H9 (cell line): ENCODE measurements around the gene KIAA1958. TPM values are rescaled to one million over a fixed set of nuclear protein-coding genes. Genes with fewer than 3 reads are reported as not detected.

Experiments used
- DNase-seq: peaks from one replicate; pipeline ENCODE4 v3.0.0-alpha.2; 2017
- H2AFZ ChIP-seq: one replicate; pipeline ENCODE4 v1.6.1; 2013; ENCODE audit warnings: mild to moderate bottlenecking, low read length, control low read depth, moderate library complexity
- H2AK5ac ChIP-seq: 2 replicates; pipeline ENCODE4 v1.6.1; 2013; ENCODE audit warnings: low read length, control low read depth, mixed read lengths; ENCODE audit not compliant: insufficient read length
- H2BK120ac ChIP-seq: one replicate; pipeline ENCODE4 v1.6.1; 2013; ENCODE audit warnings: low read depth, mild to moderate bottlenecking, low read length, control low read depth, inconsistent platforms; ENCODE audit not compliant: poor library complexity, severe bottlenecking
- H2BK12ac ChIP-seq: 2 replicates; pipeline ENCODE4 v1.6.1; 2013; ENCODE audit warnings: low read length, control low read depth, mixed read lengths, low read depth; ENCODE audit not compliant: insufficient read length
- H2BK15ac ChIP-seq: 2 replicates; pipeline ENCODE4 v1.6.1; 2013; ENCODE audit warnings: low read depth, low read length, control low read depth
- H2BK20ac ChIP-seq: one replicate; pipeline ENCODE4 v1.6.1; 2013; ENCODE audit warnings: low read depth, mild to moderate bottlenecking, low read length, control low read depth, inconsistent platforms; ENCODE audit not compliant: poor library complexity, severe bottlenecking
- H2BK5ac ChIP-seq: 2 replicates; pipeline ENCODE4 v1.6.1; 2013; ENCODE audit warnings: low read length, control low read depth, mixed read lengths; ENCODE audit not compliant: insufficient read length
- H3K14ac ChIP-seq: 2 replicates; pipeline ENCODE4 v1.6.1; 2013; ENCODE audit warnings: low read length, control low read depth; ENCODE audit not compliant: insufficient read depth
- H3K18ac ChIP-seq: 2 replicates; pipeline ENCODE4 v1.6.1; 2013; ENCODE audit warnings: low read depth, mild to moderate bottlenecking, mixed read lengths, low read length, control low read depth; ENCODE audit not compliant: insufficient read length
- H3K23ac ChIP-seq: 2 replicates; pipeline ENCODE4 v1.6.1; 2013; ENCODE audit warnings: low read length, control low read depth, mixed read lengths, low read depth; ENCODE audit not compliant: insufficient read length
- H3K23me2 ChIP-seq: 2 replicates; pipeline ENCODE4 v1.6.1; 2013; ENCODE audit warnings: low read depth, mild to moderate bottlenecking, mixed read lengths, low read length, control low read depth; ENCODE audit not compliant: insufficient read length, poor library complexity, severe bottlenecking
- H3K27ac ChIP-seq: 2 replicates; pipeline ENCODE4 v1.5.1; 2013; ENCODE audit warnings: low read length, control low read depth, mixed read lengths, low read depth; ENCODE audit not compliant: insufficient read length
- H3K27me3 ChIP-seq: 2 replicates; pipeline ENCODE4 v1.6.1; 2013; ENCODE audit warnings: low read length, control low read depth, inconsistent platforms; ENCODE audit not compliant: insufficient read depth
- H3K4ac ChIP-seq: 2 replicates; pipeline ENCODE4 v1.6.1; 2013; ENCODE audit warnings: low read depth, mild to moderate bottlenecking, control low read depth, inconsistent platforms, low read length, moderate library complexity
- H3K4me1 ChIP-seq: 2 replicates; pipeline ENCODE4 v1.6.1; 2013; ENCODE audit warnings: low read length, control low read depth, inconsistent platforms; ENCODE audit not compliant: insufficient read depth
- H3K4me2 ChIP-seq: 2 replicates; pipeline ENCODE4 v1.6.1; 2013; ENCODE audit warnings: low read length, control low read depth, mixed read lengths; ENCODE audit not compliant: insufficient read length, insufficient read depth
- H3K56ac ChIP-seq: 2 replicates; pipeline ENCODE4 v1.6.1; 2013; ENCODE audit warnings: low read depth, mild to moderate bottlenecking, mixed read lengths, low read length, control low read depth; ENCODE audit not compliant: insufficient read length
- H3K79me1 ChIP-seq: 2 replicates; pipeline ENCODE4 v1.6.1; 2013; ENCODE audit warnings: low read depth, mild to moderate bottlenecking, moderate library complexity, low read length, control low read depth, inconsistent platforms; ENCODE audit not compliant: insufficient read depth, poor library complexity, severe bottlenecking
- H3K79me2 ChIP-seq: 2 replicates; pipeline ENCODE4 v1.6.1; 2013; ENCODE audit warnings: low read length, control low read depth, inconsistent platforms; ENCODE audit not compliant: insufficient read depth
- H3K9ac ChIP-seq: 2 replicates; pipeline ENCODE4 v1.6.1; 2013; ENCODE audit warnings: low read length, control low read depth, mixed read lengths; ENCODE audit not compliant: insufficient read length; ENCODE audit errors: extremely low read depth
- H3K9me3 ChIP-seq: one replicate; pipeline ENCODE4 v1.6.1; 2013; ENCODE audit warnings: low read depth, low read length, inconsistent platforms; ENCODE audit not compliant: control insufficient read depth
- H3T11ph ChIP-seq: one replicate; pipeline ENCODE4 v1.6.1; 2013; ENCODE audit warnings: mild to moderate bottlenecking, low read length, control low read depth, inconsistent platforms
- H4K20me1 ChIP-seq: one replicate; pipeline ENCODE4 v1.6.1; 2013; ENCODE audit not compliant: control insufficient read depth, insufficient read length, insufficient read depth
- H4K5ac ChIP-seq: 2 replicates; pipeline ENCODE4 v1.6.1; 2013; ENCODE audit warnings: low read depth, mild to moderate bottlenecking, mixed read lengths, low read length, control low read depth; ENCODE audit not compliant: insufficient read length
- H4K8ac ChIP-seq: replicated peaks from 2 replicates; pipeline ENCODE4 v1.6.1; 2013; ENCODE audit warnings: low read length, control low read depth, mixed read lengths, low read depth; ENCODE audit not compliant: insufficient read length
- H4K91ac ChIP-seq: 2 replicates; pipeline ENCODE4 v1.6.1; 2013; ENCODE audit warnings: low read depth, mild to moderate bottlenecking, moderate library complexity, mixed read lengths, low read length, control low read depth; ENCODE audit not compliant: insufficient read length
- H3K27ac Mint-ChIP-seq, 3 experiments: 2 replicates in 2 of 3; 3 replicates in 1 of 3; pipeline ENCODE4 v1.8.0; 2020 to 2021; ENCODE audit warnings: mixed read lengths in 3 of 3, mild to moderate bottlenecking in 1 of 3, moderate library complexity in 1 of 3
- H3K27me3 Mint-ChIP-seq: 2 replicates; pipeline ENCODE4 v1.8.0; 2021; ENCODE audit warnings: low read depth, mild to moderate bottlenecking, moderate library complexity, mixed read lengths
- H3K36me3 Mint-ChIP-seq, 3 experiments: 2 replicates in 2 of 3; 3 replicates in 1 of 3; pipeline ENCODE4 v1.8.0; 2020 to 2021; ENCODE audit warnings: low read depth in 3 of 3, mixed read lengths in 3 of 3; ENCODE audit not compliant: insufficient read depth in 1 of 3
- H3K4me1 Mint-ChIP-seq, 2 experiments: 2 replicates each; pipeline ENCODE4 v1.8.0; 2020; ENCODE audit warnings: mixed read lengths in 2 of 2
- H3K4me3 Mint-ChIP-seq, 2 experiments: 2 replicates in 1 of 2; 3 replicates in 1 of 2; pipeline ENCODE4 v1.8.0; 2020 to 2021; ENCODE audit warnings: mild to moderate bottlenecking in 2 of 2, mixed read lengths in 2 of 2, moderate library complexity in 1 of 2
- H3K9me3 Mint-ChIP-seq, 2 experiments: 2 replicates in 1 of 2; 3 replicates in 1 of 2; pipeline ENCODE4 v1.8.0; 2020; ENCODE audit warnings: mild to moderate bottlenecking in 2 of 2, mixed read lengths in 2 of 2, moderate library complexity in 1 of 2
- WGBS: extraction: QIAGEN DNeasy Blood & Tissue Kit; methylation state at CpG from one replicate; pipeline ENCODE4 v1.1.7; 2013; ENCODE audit warnings: missing lambda C conversion rate, low lambda C conversion rate, mixed read lengths; ENCODE audit not compliant: insufficient read length; ENCODE audit errors: extremely low coverage; 5-methylcytosine and 5-hydroxymethylcytosine counted together
- total RNA-seq: library from RNA; stranded (reverse); gene quantifications from 2 replicates; pipeline ENCODE4 v1.2.1, GENCODE V29; 2021
- TF ChIP-seq, protein P1 (sequence below): fragments of 200-600 bp; sonication (generic); conservative IDR thresholded peaks from 3 replicates; pipeline ENCODE4 v1.8.0; 2021; ENCODE audit warnings: antibody characterized with exemption, mild to moderate bottlenecking

Gene KIAA1958
- total RNA-seq, 1 experiment from 2014 or later: 34.0 TPM

DNA sequence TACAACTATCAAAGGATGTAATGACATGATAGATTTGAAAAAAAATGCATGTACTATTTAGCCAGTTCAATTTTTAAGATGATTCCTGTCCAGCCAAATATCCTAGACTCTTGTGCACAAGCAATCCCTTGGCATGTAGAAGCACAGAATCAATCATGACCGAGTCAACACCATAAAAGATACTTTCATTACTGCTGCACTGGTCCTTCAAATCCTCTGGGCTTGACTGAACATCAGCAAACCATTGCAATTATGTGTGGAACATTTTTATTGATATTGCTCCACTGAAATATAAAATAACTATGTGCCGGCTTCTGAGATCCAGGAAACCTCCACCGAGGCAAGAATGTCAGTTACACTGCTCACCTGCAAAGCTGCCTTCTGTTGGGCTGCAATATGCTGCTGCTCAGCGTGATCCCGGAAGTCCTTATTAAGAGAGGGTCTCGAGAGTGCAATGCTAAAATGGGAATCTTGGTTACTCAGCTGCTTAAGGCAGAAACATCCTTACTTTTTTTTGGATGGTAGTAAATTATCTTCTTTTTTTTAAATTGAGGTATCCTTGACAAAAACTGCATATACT, 202.6 kb downstream of the KIAA1958 start:
- H4K5ac ChIP-seq: no peak overlapping the region
- TF ChIP-seq, protein P1, sequence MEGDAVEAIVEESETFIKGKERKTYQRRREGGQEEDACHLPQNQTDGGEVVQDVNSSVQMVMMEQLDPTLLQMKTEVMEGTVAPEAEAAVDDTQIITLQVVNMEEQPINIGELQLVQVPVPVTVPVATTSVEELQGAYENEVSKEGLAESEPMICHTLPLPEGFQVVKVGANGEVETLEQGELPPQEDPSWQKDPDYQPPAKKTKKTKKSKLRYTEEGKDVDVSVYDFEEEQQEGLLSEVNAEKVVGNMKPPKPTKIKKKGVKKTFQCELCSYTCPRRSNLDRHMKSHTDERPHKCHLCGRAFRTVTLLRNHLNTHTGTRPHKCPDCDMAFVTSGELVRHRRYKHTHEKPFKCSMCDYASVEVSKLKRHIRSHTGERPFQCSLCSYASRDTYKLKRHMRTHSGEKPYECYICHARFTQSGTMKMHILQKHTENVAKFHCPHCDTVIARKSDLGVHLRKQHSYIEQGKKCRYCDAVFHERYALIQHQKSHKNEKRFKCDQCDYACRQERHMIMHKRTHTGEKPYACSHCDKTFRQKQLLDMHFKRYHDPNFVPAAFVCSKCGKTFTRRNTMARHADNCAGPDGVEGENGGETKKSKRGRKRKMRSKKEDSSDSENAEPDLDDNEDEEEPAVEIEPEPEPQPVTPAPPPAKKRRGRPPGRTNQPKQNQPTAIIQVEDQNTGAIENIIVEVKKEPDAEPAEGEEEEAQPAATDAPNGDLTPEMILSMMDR: no peak

More for the DNA sequence above, 202.6 kb downstream of the KIAA1958 start:
- H3K27ac Mint-ChIP-seq: no peak overlapping the region
- Histone ChIP-seq H2AFZ (no peak overlapping the region), H3K14ac (no peak overlapping the region), H3K18ac (no peak overlapping the region), H3K27me3 (no peaks in the 10 kb centered on the region; the same call in 1 of the 2 replicates), H4K91ac (no peak overlapping the region), H3T11ph (no peak overlapping the region), H3K4me2 (no peak overlapping the region), H3K79me1 (no peaks in the 10 kb centered on the region), H2AK5ac (no peak overlapping the region), H3K56ac (no peak overlapping the region), H3K27ac (no peak overlapping the region), H3K4me1 (no peaks in the 10 kb centered on the region), H2BK120ac (no peak overlapping the region), H3K79me2 (no peaks in the 10 kb centered on the region), H4K8ac (no peak overlapping the region), H3K4ac (no peak overlapping the region), H4K20me1 (no peaks in the 10 kb centered on the region), H2BK20ac (no peak overlapping the region), H3K9me3 (no peaks in the 10 kb centered on the region), H2BK15ac (no peak overlapping the region), H2BK12ac (no peak overlapping the region), H3K23ac (no peak overlapping the region), H3K23me2 (no peaks in the 10 kb centered on the region), H3K9ac (no peak overlapping the region), H2BK5ac (no peak overlapping the region)
- H3K4me3 Mint-ChIP-seq: no peak overlapping the region
- no peaks in the 10 kb centered on the region for H3K27me3 Mint-ChIP-seq
- no peak for DNase-seq
- no CpG with 5 or more reads among the region's 6 CpGs for WGBS
- peaks cover 4 to 9% of the 10 kb centered on the region in 2 experiments for H3K4me1 Mint-ChIP-seq
- H3K9me3 Mint-ChIP-seq: no peaks in the 10 kb centered on the region
- peaks cover 13 to 75% (median 60%) of the 10 kb centered on the region in 3 experiments; a peak in 6 of 7 replicates for H3K36me3 Mint-ChIP-seq
